Cardiac fibroblast (primary cell): ENCODE results near the gene ZBTB21.

Experiments
- DNase-seq, 2 donors: peaks; one replicate each; pipeline versions ENCODE4 v3.0.0 to v3.0.0-alpha.2; 2010; ENCODE audit warnings: low read depth in 2 of 2
- H3K4me3 ChIP-seq, 2 donors: replicated peaks in 1 of 2; 1 replicate in 1 of 2; 2 replicates in 1 of 2; pipeline ENCODE4 v1.5.1; 2011; ENCODE audit warnings: low read depth in 2 of 2, low read length in 2 of 2, mild to moderate bottlenecking in 2 of 2, moderate library complexity in 1 of 2
- CTCF ChIP-seq: IDR thresholded peaks from one replicate; pipeline ENCODE4 v1.5.1; 2011; ENCODE audit warnings: low read depth, mild to moderate bottlenecking, low read length, inconsistent platforms

ZBTB21 gene

DNA sequence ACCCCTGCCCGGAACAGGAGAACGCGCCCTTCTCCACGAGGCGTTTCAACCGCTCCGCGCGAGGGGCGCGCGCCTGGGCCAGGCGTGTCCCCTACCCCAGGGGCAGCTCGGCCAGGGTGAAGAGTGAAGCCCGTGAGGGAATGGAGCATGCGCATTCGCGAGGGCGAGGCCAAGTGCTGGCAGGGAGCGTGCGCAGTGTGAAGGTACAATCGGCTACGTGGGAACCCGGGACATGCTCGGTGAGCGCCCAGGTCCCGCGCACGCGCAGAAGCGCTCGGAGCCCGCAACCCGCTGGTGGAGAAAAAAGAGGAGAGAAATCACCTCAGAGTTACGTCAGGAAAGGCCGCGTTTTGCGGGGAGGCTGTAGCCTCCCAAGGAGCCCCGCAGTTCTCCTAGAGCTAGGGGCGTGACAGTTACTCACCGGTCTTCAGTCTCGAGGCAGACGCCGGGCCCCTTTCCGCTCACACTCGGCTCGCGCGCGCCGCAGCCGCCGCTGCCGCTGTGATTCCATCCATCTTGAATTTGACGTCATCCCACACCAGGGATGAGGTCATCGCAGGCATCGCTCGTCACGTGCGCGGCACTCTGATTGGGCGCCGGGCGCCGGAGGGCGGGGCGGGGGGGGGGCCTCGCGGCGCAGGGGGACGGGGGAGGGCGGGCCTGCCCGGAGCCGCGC is at the start of gene ZBTB21:
ZBTB21 (minus strand) TSS at position 530 of the 676 bp plus-strand sequence. CDS start 16,265 bp downstream, outside the sequence.
- no peak for TF ChIP-seq CTCF
- H3K4me3 ChIP-seq: peak within 1 kb of the TSS; percentile 73 to 75
- DNase-seq: peak; percentile 98

GRCh38 chr21:42059721-42060120 is 49.6 kb upstream of the ZBTB21 start:
- no peak overlapping the region for H3K4me3 ChIP-seq
- no peak for TF ChIP-seq CTCF
- no peak for DNase-seq

DNA sequence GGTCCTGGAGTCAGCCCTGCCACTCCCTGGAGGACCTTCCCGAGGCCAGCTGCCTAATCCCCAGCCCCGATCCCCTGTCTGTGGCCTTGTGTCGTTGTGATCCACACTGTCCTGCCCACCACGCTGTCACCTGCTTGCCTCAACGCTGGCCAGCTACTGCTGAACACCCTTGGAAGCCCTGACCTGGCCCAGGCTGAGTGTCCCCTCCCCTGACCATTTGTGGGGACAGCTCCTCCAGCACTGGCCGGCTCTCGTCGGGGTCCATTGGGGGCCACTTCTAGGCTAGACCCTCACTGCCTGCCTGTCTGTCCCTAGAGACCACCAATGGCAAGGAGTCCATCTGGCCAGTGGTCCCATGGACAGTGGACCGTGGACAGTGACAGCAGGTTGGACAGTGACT is 49.0 kb upstream of the ZBTB21 start:
- no peak overlapping the region for H3K4me3 ChIP-seq

DNA sequence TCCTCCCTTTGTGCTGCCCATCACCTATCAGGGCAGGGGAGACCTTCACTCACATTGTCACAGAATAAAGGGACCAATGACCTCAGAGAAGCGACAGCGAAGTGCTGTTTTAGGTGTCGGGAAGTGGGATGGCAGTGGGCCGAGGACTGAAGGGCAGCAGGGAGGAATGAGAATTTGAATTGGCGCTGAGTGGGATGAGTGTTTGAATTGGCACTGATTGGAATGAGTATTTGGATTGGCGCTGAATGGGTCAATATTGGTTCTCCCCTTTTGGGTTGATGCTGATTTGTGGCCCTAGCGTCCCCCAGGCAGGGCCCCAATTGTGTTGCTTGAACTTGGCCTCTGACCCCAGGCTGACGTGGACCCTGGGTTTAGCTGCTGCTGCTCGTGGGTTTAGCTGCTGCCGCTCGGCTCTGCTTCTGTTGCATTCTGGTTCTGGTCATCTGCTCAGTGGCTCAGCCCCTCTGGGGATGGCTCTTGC is 48.5 kb upstream of the ZBTB21 start:
- no peak for TF ChIP-seq CTCF
- no peak for DNase-seq
- H3K4me3 ChIP-seq: no peak overlapping the region

More for the DNA sequence above, 49.0 kb upstream of the ZBTB21 start:
- no peak for DNase-seq
- no peak for TF ChIP-seq CTCF

GRCh38 chr21:42057851-42058437 is 47.8 kb upstream of the ZBTB21 start:
- no peak overlapping the region for H3K4me3 ChIP-seq
- DNase-seq: no peak
- no peak for TF ChIP-seq CTCF

- TF ChIP-seq CTCF: no peak
- DNase-seq: peak; percentile 31 to 67
- H3K4me3 ChIP-seq: no peak overlapping the region
Measured at GRCh38 chr21:42056996-42057689, 47.0 kb upstream of the ZBTB21 start.
